HG02870 (cell line): ENCODE measurements around the gene MOB3A.
"Not testable (repeated sequence)": the region's sequence is repeated elsewhere in the genome, so short reads cannot be mapped to it uniquely, and the experiment has no call there.

Experiments used
- ATAC-seq: cut with Tn5 transposase; IDR thresholded peaks from one replicate; pipeline ENCODE4 v1.9.1; 2021; ENCODE audit warnings: mild to moderate bottlenecking, moderate library complexity; ENCODE audit not compliant: unreplicated experiment

Gene MOB3A

DNA sequence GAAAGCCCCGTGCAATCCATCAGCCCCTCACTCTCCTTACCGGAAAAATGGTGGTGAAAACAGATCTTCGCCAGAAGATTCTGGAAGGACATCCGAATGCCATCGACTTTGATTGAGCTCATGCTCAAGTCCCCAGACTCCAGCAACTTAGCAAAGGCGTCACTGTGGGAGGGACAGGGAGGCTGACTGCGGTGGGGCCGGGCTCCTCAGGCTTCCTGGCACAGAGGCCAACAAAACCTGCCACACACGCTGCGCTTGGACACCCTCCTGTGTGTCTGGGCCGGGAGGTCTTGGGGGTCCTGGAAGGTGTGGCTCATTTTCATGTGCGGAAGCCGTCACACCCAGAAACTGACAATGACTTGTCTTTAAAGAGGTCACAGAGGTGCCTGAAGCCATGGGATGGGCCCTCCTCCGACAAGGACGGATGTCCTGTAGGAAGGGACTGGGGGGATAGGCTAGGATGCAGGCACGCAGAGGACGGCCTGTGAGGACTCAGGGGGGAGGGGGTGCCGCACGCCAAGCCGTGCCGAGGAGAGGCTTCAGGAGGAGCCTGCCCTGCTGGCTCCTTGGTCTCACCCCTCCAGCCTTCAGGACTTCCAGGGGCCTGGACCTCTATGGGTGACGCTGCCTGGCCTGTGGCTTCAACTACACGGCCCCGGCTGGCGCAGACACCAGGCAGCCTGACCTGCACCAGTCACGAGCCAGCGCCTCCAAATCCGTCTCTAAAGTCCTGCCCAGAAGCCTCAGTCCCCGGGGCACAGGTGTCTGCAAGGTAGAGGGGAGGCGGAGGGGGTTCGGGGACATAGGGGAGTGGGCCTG is 13.1 kb upstream of the MOB3A start:
- ATAC-seq: no peak

DNA sequence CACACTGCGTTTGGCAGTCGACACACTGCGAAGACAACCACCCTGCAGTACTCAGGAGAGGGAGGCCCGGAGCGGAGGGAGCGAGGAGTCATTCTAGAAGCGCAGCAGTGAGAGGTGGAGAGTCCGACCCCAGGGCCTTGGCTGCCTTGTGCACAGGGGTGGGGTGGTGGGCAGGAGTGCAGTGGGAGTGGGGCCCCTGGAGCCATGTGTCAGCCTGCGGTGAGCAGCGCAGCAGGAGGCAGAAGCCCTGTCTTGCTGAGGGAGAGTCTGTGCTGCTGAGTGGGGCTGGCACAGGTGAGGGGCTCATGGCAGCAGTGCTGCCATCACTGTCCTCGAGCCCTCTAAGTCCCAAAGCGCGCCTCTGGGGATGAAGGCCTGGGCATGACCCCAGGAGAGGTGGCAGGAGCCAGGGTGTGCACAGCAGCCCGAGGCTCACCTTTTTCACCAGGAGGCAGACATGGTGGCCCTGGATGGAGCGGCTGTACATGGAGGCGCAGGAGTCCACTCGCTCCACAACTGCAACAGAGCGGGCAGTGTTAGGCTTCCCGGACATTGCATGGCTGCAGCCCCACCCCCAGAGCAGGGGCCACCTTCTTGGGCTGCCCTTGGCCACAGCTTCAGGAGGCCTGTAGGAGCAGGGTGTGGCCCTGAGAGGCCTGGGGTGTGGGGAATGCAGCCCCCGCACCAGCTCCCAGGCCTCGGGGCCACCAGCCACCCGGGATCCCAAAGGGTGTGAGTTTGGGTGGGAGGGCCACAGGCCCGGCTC is 12.3 kb upstream of the MOB3A start:
- ATAC-seq: no peak

DNA sequence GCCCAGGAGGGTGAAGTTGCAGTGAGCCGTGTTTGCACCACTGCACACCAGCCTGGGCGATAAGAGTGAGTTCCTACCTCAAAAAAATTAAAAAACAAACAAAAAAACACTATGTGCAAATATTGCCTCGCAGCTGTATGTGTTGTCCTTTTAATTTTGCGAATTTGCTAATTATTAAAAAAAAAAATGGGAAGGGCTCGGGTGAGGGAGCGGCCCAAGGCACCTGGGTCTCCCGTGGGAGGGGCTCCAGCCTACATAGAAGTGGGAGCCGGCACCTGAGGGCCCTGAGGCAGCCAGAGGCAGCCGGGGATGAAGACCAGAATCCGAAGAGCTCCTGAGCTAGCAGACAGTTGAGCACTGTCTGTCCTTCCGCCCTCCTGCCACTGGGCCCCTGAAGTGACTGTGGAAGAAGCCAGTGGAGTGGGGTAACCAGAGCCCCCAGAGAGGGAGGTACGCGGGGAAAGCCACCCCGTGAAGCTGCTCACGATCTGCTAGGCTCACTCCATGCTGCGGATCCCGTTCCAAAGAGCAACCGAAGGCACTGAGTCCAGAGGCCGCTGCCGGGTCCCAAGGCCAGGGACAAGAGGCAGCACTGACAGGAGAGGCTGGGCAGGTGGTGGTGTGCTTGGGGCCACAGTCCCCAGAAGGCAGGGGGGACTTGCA is 7.0 kb upstream of the MOB3A start:
- ATAC-seq: no peak

DNA sequence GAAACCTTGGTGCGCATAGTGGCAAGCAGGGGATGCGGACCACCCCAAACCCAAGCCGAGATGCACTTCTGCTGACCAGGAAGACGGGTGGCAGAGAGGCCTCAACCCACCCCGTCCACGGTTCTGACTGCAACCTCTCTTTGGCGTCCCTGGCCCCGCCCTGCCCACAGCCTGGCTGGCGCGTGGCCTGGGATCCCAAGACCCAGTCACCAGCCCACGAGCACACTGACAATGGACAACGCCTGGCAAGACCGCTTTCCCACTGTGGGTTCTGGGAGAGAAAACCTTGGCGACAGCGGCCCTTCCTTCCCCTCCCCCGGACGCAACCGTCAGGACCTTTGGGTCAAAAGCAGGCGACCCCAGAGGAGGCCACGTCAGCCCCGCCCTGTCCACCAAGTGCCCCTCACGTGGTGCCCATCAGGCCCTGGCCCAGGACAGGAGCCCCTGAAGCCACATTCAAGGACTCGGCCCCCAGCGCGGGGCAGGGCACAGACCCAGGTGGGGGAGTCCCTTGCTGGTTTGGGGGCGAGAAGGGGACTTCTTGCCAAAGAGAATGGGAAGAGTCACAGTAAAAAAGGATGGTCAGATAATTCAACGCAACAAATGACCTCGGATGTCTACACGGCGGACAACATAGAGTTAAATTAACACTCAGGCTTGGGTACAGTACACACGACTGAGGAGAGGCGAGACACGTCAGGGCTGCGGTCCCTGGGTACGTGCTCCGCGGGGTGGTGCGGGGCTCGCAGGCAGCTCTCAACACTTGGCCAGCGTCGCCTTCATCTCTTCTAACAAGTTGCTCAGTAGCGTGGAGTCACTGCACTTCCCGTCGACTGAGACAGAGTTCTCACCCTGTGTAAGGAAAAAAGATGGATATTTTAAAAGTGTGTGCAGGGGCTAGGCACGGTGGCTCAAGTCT is 5.5 kb upstream of the MOB3A start:
- ATAC-seq: no peak

DNA sequence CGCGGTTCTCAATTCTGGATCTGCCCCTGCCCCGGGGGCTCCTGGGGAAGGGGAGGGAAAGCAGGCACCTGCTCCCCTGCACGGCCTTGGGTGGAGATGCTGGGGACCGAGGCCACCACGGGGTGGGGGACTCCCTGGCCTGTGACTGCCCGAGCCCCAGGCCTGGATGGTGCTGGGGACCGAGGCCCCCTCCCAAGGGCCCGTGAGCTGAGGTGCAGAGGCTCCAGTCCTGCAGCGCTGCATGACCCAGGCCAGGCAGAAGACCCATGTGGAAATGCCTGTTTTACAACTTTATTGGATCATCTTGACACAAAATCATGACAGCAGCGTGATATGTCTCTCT is 4.6 kb upstream of the MOB3A start:
- no peak for ATAC-seq

DNA sequence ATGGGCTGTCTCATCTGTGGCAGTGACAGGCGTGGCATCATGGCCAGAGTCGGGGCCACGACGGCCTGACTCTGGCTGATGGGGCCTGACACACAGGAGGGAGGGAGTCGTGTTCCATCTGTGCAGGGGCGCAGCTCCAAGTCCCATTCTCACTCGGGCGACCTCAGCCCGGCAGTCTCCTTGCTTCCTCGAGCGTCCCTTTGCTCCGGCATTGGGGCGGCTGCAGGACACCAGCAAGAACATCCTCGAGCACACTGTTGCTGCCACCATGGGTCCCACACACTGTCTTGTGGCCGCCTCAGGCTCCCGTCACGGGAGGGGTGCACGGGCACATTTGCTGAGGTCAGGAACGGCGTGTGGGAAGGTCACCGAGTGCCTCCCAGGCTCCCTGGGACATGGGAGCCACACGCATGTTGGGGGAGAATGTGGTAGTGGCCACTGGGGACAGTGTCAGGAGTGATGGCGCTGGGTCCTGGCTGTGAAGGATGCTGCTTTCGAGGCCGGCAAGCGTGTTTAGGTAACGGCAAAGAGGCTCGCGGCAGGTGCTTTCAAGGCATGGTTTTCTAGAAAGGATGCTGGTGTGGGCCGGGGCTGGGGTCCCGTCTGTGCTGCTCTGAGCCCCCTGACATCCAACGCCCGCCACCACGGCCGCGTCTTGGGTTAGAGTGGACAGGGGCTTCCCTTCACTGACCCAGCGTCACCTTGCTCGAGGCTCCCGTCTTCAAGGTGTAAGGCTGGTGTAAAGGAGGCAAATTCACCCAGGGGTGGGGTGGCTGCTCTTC is 4.0 kb upstream of the MOB3A start:
- no peak for ATAC-seq

DNA sequence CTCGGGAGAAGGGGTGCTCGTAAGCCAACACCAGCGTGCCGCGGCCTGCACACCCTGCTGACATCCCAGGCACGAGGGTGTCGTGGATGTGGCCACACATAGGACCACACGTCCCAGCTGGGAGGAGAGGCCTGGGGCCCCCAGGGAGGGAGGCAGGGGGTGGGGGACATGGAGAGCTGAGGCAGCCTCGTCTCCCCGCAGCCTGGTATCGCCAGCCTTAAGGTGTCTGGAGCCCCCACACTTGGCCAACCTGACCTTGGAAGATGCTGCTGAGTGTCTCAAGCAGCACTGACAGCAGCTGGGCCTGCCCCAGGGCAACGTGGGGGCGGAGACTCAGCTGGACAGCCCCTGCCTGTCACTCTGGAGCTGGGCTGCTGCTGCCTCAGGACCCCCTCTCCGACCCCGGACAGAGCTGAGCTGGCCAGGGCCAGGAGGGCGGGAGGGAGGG is 3.0 kb upstream of the MOB3A start:
- ATAC-seq: no peak

DNA sequence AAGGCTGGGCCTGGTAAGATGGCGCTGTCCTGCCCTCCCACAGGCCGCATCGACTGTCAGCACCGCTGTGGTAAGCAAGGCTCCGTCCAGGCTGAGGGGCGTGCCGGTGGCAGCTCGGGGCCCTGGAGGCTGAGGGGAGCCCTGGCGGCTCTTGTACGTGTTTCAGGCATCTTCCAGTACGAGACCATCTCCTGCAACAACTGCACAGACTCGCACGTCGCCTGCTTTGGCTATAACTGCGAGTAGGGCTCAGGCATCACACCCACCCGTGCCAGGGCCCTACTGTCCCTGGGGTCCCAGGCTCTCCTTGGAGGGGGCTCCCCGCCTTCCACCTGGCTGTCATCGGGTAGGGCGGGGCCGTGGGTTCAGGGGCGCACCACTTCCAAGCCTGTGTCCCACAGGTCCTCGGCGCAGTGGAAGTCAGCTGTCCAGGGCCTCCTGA is 1.8 kb upstream of the MOB3A start:
- no peak for ATAC-seq

DNA sequence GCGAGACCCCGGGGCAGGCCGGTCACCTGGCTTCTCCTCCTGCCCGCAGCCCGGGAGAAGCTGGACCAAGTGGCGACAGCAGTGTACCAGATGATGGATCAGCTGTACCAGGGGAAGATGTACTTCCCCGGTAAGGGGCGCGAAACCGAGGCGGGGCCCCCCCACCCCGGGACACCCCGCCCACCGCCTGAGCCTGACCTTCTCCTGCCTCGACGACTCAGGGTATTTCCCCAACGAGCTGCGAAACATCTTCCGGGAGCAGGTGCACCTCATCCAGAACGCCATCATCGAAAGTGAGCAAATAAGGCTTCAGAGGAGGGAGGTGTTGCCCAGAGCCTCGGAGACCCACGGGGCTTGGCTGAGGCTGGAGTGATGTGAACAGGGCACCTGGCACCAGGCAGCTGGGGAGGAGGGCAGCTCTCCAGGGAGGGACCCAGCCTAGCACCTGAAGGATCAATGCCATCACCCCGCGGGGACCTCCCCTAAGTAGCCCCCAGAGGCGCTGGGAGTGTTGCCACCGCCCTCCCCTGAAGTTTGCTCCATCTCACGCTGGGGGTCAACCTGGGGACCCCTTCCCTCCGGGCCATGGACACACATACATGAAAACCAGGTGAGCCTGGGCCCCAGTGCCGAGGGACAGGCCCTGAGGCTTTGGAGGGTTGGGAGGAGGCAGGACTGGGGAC is 1.2 kb upstream of the MOB3A start:
- ATAC-seq: no peak

DNA sequence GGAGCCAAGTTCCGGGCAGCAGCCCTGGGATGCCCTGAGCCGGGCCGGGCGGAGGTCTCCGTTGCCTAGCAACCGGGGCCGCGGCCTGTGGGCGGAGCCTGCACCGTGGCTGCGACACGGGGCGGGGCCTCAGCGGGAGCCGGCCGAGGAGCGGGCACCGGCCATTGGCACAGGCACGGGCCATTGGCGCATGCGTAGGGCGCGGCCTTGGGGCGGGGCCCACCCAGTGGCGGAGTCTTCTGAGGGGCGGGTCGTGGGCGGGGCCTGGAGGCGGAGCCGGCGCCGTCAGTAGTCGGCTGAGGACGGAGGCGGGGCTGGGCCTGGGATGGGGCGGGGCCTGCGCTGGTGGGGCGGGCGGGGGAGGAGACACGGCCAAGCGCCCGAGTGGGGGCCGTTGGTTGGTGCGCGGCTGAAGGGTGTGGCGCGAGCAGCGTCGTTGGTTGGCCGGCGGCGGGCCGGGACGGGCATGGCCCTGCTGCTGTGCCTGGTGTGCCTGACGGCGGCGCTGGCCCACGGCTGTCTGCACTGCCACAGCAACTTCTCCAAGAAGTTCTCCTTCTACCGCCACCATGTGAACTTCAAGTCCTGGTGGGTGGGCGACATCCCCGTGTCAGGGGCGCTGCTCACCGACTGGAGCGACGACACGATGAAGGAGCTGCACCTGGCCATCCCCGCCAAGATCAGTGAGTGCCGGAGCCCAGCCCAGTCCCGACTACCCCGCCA is 515 bp upstream of the MOB3A start, which contains the start of gene IZUMO4:
TSS of gene IZUMO4 (plus strand) at position 436 of the 723 bp plus-strand sequence. CDS start at position 467, 31 bp downstream.
- peak; percentile 54 for ATAC-seq

DNA sequence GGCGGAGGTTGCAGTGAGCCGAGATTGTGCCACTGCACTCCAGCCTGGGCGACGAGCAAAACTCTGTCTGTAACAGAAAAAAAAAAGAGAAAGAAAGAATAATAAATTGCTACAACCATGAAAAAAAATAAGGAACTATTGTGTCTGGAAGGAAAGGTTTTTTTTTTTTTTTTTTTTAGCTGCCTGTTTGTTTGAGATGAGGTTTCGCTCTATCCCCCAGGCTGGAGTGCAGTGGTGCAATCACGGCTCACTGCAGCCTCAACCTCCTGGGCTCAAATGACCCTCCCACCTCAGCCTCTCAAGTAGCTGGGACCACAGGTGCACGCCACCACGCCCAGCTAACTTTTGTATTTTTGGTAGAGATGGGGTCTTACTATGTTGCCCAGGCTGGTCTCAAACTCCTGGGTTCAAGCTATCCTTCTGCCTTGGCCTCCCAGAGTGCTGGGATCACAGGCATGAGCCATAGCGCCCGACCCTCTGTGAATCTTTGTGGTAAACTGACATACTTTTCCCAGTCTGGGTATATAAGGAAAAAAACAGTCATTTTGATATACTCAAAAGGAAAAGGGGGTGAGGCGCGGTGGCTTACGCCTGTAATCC is 4.1 kb downstream of the MOB3A start:
- ATAC-seq: not testable (repeated sequence)

DNA sequence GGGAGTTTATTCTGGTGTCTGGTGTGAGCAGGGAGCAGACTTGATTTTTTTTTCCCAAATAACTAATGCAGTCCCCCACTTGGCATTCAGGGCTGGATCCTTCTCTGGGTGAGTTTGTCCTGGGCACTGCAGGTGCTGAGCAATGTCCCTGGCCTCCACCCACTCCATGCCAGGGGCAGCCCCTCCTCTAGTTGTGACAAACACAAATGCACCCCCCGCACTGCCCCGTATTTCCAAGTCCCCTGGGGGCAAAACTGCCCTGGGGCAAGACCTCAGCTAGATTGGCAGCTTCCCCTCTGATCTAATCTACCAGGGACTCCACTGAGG is 6.4 kb downstream of the MOB3A start:
- no peak for ATAC-seq

DNA sequence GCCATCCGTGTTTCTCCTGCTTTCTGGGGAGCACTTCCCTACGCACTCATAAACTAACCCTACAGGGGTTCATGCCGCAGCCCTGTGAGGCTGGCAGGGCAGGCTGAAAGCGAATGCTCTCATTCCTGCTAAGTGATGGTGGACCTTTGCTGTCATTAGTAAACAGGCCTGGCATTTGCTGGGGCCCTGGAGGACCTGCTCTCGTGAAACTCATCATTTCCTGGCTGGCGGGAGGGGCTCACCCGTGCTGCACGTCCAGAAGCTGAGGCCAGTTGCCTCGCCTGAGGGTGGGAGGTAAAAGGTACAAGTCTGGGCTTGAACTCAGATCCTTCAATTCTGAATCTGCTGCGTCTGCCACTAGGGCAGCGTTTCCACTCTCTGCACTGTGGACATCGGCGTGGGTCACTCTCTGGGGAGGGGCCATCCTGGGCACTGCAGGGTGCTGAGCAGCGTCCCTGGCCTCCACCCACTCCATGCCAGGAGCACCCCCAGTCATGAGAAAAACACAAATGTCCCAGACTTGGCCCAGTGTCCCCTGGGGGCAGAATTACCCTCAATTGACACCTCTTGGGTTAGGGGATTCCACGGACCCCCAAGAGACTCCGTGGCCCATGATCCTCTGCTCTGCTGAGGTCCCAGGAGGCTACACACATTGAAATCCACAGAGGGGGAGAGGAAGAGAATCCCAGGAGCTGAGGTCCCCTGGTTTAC is 7.0 kb downstream of the MOB3A start:
- no peak for ATAC-seq

DNA sequence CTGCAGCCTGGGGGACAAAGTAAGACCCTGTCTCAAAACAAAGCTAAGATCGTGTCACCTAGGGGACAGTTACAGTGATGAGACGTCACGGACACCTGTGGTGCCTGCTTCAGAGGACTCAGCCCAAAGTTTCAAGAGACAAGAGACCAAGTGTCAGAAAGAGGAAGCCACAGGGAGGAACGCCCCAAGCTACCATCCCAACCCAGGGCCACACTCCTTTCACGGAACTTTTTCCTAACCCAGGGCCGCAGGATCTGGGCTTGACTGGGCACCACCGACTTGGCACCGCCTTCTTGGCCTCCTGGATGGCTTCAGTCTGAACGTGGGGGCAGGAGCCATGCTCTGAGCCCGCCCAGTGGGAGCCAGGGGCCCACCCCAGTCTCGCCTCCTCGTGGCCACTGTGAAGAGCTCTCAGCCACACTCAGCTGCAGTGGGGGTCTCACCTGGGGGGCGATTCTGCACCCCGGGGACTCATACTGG is 8.5 kb downstream of the MOB3A start:
- ATAC-seq: no peak

DNA sequence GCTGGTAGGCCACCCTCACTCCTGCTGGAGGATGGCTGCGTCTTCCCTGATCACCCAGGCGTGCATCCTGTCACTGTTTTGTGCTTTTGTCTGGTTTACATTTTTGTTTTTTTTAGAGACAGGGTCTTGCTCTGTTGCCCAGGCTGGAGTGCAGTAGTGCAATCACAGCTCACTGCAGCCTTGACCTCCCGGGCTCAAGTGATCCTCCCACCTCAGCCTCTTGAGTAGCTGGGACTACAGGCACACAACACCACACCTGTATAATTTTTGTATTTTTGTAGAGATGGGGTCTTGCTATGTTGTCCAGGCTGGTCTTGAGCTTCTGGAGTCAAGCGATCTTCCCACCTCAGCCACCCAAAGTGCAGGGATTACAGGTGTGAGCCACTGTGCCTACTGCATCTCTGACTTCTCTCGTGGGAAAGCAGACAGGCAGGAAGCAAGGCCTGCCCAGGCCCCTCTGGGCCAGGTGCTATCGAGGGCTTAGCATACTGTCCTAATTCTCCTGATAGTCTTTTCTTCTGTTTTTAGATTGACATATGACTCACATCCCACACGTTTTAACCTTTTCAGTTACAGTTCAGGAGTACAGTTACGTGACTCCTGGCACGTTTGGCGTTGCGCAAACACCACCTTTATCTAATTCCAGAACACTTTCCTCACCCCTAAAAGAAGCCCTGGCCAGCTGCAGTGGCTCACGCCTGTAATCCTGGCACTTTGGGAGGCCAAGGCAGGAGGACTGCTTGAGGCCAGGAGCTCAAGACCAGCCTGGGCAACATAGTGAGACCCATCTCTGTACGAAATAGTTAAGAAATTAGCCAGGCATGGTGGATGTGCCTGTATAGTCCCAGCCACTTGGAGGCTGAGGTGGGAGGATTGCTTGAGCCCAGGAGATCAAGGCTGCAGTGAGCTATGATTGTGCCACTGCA is 9.2 kb downstream of the MOB3A start:
- ATAC-seq: not testable (repeated sequence)

DNA sequence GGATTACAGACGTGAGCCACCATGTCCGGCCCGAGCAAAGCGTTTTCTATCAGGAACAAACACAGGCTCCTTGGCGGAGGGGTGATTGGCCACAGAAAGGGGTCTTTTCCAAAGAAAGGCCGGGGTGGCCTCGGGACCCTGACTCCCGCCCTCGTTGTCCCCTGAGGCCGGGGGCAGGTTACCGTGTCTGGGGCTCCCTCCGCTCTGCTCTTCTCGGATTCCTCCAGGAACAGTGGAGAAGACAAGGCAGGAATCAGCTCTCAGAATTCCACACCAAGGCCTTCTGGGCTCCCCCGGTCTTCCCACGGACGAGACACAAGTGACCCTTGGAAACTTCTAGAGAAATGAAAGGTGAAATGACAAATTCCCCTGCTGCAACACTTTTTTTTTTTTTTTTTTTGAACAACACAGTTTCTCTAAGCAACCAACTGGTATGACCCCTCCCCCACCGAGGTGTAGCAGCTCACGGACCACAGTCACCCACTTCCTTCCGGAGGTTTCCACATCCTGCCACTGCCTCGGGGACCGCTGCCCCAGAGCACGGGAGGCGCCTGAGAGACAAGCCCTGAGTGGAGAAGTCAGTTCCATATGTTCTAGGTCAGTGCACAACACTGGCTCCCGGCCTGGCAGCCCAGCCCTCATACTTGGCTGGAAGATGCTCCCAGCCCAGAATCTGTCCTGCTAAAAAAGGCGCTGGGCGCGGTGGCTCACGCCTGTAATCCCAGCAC is 11.0 kb downstream of the MOB3A start:
- peak; percentile 39 for ATAC-seq
